Peyer's patch (tissue), 4 donors: ENCODE measurements around the gene SLC49A4. TPM values are rescaled to one million over a fixed set of nuclear protein-coding genes. Genes with fewer than 3 reads are reported as not detected.

Source experiments
- DNase-seq, 3 donors: peaks; one replicate each; pipeline ENCODE4 v3.0.0-alpha.2; 2017 to 2019
- H3K27ac ChIP-seq, 4 donors: fragments of 200-600 bp; sonication (generic); one replicate each; pipeline ENCODE4 v1.5.1; 2016 to 2019
- H3K27me3 ChIP-seq, 2 donors: fragments of 200-600 bp; sonication (generic); one replicate each; pipeline ENCODE4 v1.5.1; 2019
- H3K36me3 ChIP-seq, 3 donors: fragments of 200-600 bp; sonication (generic); one replicate each; pipeline ENCODE4 v1.5.1; 2016 to 2019
- H3K4me1 ChIP-seq, 4 donors: fragments of 200-600 bp; sonication (generic); one replicate each; pipeline ENCODE4 v1.5.1; 2016 to 2019
- H3K4me3 ChIP-seq, 4 donors: fragments of 200-600 bp; sonication (generic); 1 replicate in 3 of 4; 2 replicates in 1 of 4; pipeline ENCODE4 v1.5.1; 2016 to 2019; ENCODE audit warnings: mild to moderate bottlenecking in 1 of 4
- H3K9me3 ChIP-seq, 4 donors: fragments of 200-600 bp; sonication (generic); one replicate each; pipeline ENCODE4 v1.5.1; 2016 to 2019; ENCODE audit warnings: mild to moderate bottlenecking in 1 of 4
- CTCF ChIP-seq, 6 experiments: fragments of 450-650 bp in 4 of 6; fragments of 200-600 bp in 2 of 6; sonication (generic) in 1 of 6; IDR thresholded peaks; one replicate each; pipeline ENCODE4 v1.5.1; 2017 to 2019; ENCODE audit warnings: antibody characterized with exemption in 6 of 6, mild to moderate bottlenecking in 3 of 6, moderate library complexity in 1 of 6
- POLR2A ChIP-seq, 2 donors: fragments of 450-650 bp; IDR thresholded peaks; one replicate each; pipeline ENCODE4 v1.5.1; 2017; ENCODE audit warnings: antibody characterized with exemption in 2 of 2, mild to moderate bottlenecking in 2 of 2, moderate library complexity in 2 of 2
- total RNA-seq, 4 donors: library from RNA; depleted of rRNA; stranded (reverse); fragments of >200 nt; gene quantifications; one replicate each; pipeline ENCODE4 v1.1.0, GENCODE V29; 2016

SLC49A4 gene
- total RNA-seq, 4 donors from 2014 or later = 3.3 to 29.4 (median 13.0) TPM

- H3K9me3 ChIP-seq = no peaks in the 10 kb centered on the region
Observed at GRCh38 chr3:122926811-122927210, 131.9 kb downstream of the SLC49A4 start.

GRCh38 chr3:122927726-122928125 lies 132.9 kb downstream of the SLC49A4 start:
- no peak overlapping the region for H3K27ac ChIP-seq
- no peak for DNase-seq
- no peak for TF ChIP-seq POLR2A (IDR thresholded peaks at IDR 0.05)
- TF ChIP-seq CTCF (IDR thresholded peaks at IDR 0.05) = no peak
- H3K9me3 ChIP-seq = no peaks in the 10 kb centered on the region
- no peaks in the 10 kb centered on the region for H3K36me3 ChIP-seq
- no peaks in the 10 kb centered on the region for H3K4me1 ChIP-seq
- H3K27me3 ChIP-seq = no peaks in the 10 kb centered on the region
- H3K4me3 ChIP-seq = no peak overlapping the region

More at GRCh38 chr3:122926811-122927210, 131.9 kb downstream of the SLC49A4 start:
- H3K27me3 ChIP-seq = peaks cover 0 to 7% of the 10 kb centered on the region in 2 donors
- no peaks in the 10 kb centered on the region for H3K36me3 ChIP-seq
- H3K27ac ChIP-seq = no peak overlapping the region
- TF ChIP-seq POLR2A (IDR thresholded peaks at IDR 0.05) (no peak), CTCF (IDR thresholded peaks at IDR 0.05) (no peak)
- no peak overlapping the region for H3K4me3 ChIP-seq
- no peak for DNase-seq
- H3K4me1 ChIP-seq = peaks cover 0 to 5% (median 2%) of the 10 kb centered on the region in 4 donors

GRCh38 chr3:122928396-122929187 lies 133.7 kb downstream of the SLC49A4 start:
- Histone ChIP-seq H3K4me1 (no peaks in the 10 kb centered on the region), H3K27me3 (no peaks in the 10 kb centered on the region), H3K27ac (no peak overlapping the region), H3K4me3 (no peak overlapping the region), H3K9me3 (no peaks in the 10 kb centered on the region), H3K36me3 (no peaks in the 10 kb centered on the region)
- DNase-seq = no peak
- TF ChIP-seq CTCF (IDR thresholded peaks at IDR 0.05) = no peak
- TF ChIP-seq POLR2A (IDR thresholded peaks at IDR 0.05) = no peak

- no peaks in the 10 kb centered on the region for H3K4me1 ChIP-seq
- no peak for DNase-seq
- H3K27me3 ChIP-seq = no peaks in the 10 kb centered on the region
- H3K4me3 ChIP-seq = no peak overlapping the region
- H3K9me3 ChIP-seq = no peaks in the 10 kb centered on the region
- no peaks in the 10 kb centered on the region for H3K36me3 ChIP-seq
- TF ChIP-seq CTCF (IDR thresholded peaks at IDR 0.05) (no peak), POLR2A (IDR thresholded peaks at IDR 0.05) (no peak)
- H3K27ac ChIP-seq = no peak overlapping the region
Observed at GRCh38 chr3:122929188-122930062, 134.6 kb downstream of the SLC49A4 start.

- no peak overlapping the region for H3K4me3 ChIP-seq
- no peaks in the 10 kb centered on the region for H3K27me3 ChIP-seq
- no peak overlapping the region for H3K27ac ChIP-seq
- H3K9me3 ChIP-seq = no peaks in the 10 kb centered on the region
- no peaks in the 10 kb centered on the region for H3K4me1 ChIP-seq
- TF ChIP-seq POLR2A (IDR thresholded peaks at IDR 0.05) = no peak
- TF ChIP-seq CTCF (IDR thresholded peaks at IDR 0.05) = no peak
- no peak for DNase-seq
- H3K36me3 ChIP-seq = no peaks in the 10 kb centered on the region
Observed at GRCh38 chr3:122930063-122930997, 135.5 kb downstream of the SLC49A4 start.
